Motor neuron (in vitro differentiated cells): ENCODE results near the gene DDR1. TPM values are rescaled to one million over a fixed set of nuclear protein-coding genes. Genes with fewer than 3 reads are reported as not detected.
"Not testable (repeated sequence)": the region's sequence is repeated elsewhere in the genome, so short reads cannot be mapped to it uniquely, and the experiment has no call there.

Experiments
- ATAC-seq, 8 experiments: fragments of 200-7000 bp; cut with Tn5 transposase; replicated peaks in 6 of 8; 2 replicates each; pipeline ENCODE4 v1.8.0; 2021; ENCODE audit warnings: mild to moderate bottlenecking in 8 of 8, moderate library complexity in 8 of 8
- H3K27ac ChIP-seq, 2 donors: fragments of 250-450 bp; sonication (Bioruptor Pico); 2 replicates each; pipeline ENCODE4 v1.9.0; 2021; ENCODE audit warnings: antibody characterized with exemption in 2 of 2, mild to moderate bottlenecking in 2 of 2, moderate library complexity in 1 of 2
- H3K4me1 ChIP-seq, 2 donors: fragments of 250-450 bp; sonication (Bioruptor Pico); replicated peaks in 1 of 2; 2 replicates each; pipeline ENCODE4 v1.6.1; 2021; ENCODE audit warnings: antibody characterized with exemption in 2 of 2, mild to moderate bottlenecking in 2 of 2, moderate library complexity in 1 of 2
- H3K4me3 ChIP-seq, 5 donors: fragments of 250-450 bp; sonication (Bioruptor Pico); 2 replicates each; pipeline ENCODE4 v1.9.0; 2021; ENCODE audit warnings: antibody characterized with exemption in 5 of 5, mild to moderate bottlenecking in 5 of 5, moderate library complexity in 4 of 5
- WGBS, 10 experiments: fragments of 450-650 bp; shearing (Covaris generic); methylation state at CpG; one replicate each; pipeline ENCODE4 v1.0.0; 2022; 5-methylcytosine and 5-hydroxymethylcytosine counted together
- in situ Hi-C, 9 experiments: fragments of 400-800 bp; cut with MboI; loops; one replicate each; pipeline ENCODE4 v1.15.0; 2021; ENCODE audit warnings: low sequenced_read_pairs in 9 of 9, low pct_unique_long_range_greater_than_20kb in 2 of 9; ENCODE audit not compliant: unreplicated experiment in 9 of 9
- total RNA-seq, 8 experiments: library from RNA; unstranded; fragments of 300-600 nt; gene quantifications; 2 replicates each; pipeline versions ENCODE4 v1.2.3 to v1.2.4, GENCODE V29; 2022

Gene DDR1
- total RNA-seq, 8 experiments from 2014 or later, result 24.1 to 369 (median 138) TPM

DNA sequence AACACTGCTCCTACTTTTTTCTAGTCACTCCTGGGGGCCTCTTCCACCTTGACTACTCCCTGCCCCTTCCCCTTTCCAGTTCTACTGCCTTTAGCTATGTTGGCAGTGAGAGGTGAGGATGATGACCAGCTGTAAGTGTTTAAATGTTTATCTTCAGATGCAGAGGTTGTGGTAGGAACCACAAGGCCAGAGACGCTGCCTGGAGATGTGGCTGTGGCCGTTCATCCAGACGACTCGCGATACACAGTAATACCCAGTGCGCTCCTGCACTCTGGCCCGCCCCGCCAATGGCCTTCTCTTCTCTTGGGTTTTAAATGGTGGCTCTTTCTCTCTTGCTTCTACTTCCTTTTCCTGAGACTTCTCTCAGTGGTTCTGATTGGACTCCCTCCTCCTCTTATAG is 34.4 kb downstream of the DDR1 start:
- Histone ChIP-seq H3K4me3 (no peak overlapping the region), H3K27ac (no peak overlapping the region), H3K4me1 (peaks cover 15 to 19% of the 10 kb centered on the region in 2 donors)
- 83 to 100% (median 94%) methylated on average over 1 to 8 of the region's 8 CpGs; no CpG with 5 or more reads in 5 of the 10 experiments for WGBS, 10 experiments
- ATAC-seq, result no peak
- in situ Hi-C loops, result loop anchor here in 7 of 9 experiments (10.0 to 25.0 kb wide), 2 partner anchors 156 to 169 kb away; no protein-coding TSS in a partner anchor

DNA sequence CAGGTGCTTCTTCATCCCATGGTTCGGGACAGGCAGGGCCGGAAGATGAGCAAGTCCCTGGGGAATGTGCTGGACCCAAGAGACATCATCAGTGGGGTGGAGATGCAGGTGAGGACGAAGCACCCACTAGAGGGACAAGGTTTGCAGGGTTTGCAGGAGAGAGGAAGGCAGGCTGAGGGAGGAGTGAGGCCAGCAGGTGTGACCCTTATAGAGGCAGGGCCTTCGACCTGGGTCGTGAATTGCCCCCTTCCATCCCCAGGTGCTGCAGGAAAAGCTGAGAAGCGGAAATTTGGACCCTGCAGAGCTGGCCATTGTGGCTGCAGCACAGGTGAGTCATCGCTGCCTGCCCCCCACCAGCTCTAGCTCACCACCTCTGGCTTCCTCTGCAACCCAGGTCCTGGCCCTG is 38.1 kb downstream of the DDR1 start:
- no peak overlapping the region for H3K27ac ChIP-seq
- no peaks in the 10 kb centered on the region for H3K4me1 ChIP-seq
- 80 to 93% (median 87%) methylated on average over 1 to 5 of the region's 7 CpGs; no CpG with 5 or more reads in 7 of the 10 experiments for WGBS, 10 experiments
- in situ Hi-C loops, result loop anchor here in 3 of 9 experiments (25.0 kb wide), 1 partner anchor 165 kb away; no protein-coding TSS in a partner anchor
- ATAC-seq, result no peak
- H3K4me3 ChIP-seq, result no peak overlapping the region

DNA sequence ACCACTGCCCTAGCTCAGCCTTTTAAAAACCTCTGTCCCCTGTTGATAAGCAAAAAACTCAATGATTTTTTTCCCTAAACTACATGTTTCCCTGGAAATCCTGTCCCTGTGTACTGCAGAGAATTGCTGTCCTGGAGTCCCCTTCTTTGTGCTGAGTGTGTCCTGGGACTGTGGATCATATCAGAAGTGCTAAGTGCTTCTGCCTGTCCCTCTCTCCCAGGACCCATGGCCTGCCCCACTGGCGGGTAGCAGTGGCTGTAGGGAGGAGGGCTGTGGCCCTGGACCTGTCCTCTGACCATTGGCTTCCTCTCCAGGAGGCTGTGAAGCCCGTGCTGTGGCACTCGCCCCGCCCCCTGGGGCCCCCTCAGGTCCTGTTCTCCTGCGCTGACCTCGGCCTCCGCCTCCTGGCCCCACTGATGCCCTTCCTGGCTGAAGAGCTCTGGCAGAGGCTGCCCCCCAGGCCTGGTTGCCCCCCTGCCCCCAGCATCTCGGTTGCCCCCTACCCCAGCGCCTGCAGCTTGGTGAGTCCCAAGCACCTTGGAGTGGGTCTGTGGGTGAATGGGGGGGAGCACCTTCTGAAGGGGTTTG is 39.8 kb downstream of the DDR1 start:
- 40% methylated on average over 1 of the region's 9 CpGs; no CpG with 5 or more reads in 9 of the 10 experiments for WGBS, 10 experiments
- in situ Hi-C loops, result loop anchor here in 3 of 9 experiments (25.0 kb wide), 1 partner anchor 163 kb away; no protein-coding TSS in a partner anchor
- H3K4me3 ChIP-seq, H3K27ac ChIP-seq, ATAC-seq, H3K4me1 ChIP-seq: not testable (repeated sequence)

DNA sequence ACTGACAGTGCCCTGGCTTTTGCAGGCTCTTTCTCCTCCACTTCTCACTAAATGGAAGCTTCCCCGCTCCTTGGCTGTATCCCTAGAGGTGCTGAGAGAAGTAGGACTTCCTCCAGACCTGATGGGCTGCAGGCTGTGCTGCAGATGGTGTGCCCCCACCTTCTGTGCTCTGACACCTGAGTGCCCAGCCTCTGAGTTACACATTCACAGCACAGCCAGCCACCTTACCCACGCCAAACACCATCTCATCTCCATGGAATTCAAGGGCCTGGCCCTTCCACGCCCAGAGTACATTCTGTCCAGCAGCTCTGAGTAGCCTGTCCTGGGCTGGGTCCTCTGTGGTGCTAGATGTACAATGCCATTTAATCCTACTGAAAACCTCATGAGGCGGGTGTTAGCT is 42.3 kb downstream of the DDR1 start:
- Histone ChIP-seq H3K27ac (no peak overlapping the region), H3K4me3 (no peak overlapping the region), H3K4me1 (no peaks in the 10 kb centered on the region)
- 80 to 100% (median 91%) methylated on average over 1 to 4 of the region's 4 CpGs; no CpG with 5 or more reads in 4 of the 10 experiments for WGBS, 10 experiments
- in situ Hi-C loops, result no loop called here
- ATAC-seq, result peak in 2 of 8 experiments; percentile 36 to 88

DNA sequence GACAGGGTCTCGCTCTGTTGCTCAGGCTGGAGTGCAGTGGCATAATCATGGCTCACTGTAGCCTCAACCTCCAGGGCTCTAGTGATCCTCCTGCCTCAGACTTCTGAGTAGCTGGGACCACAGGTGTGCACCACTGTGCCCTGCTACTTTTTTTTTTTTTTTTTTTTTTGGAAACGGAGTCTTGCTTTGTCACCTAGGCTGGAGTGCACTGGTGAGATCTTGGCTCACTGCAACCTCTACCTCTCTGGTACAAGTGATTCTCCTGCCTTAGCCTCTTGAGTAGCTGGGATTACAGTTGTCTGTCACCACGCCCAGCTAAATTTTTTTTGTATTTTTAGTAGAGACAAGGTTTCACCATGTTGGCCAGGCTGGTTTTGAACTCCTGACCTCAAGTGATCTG is 42.8 kb downstream of the DDR1 start:
- in situ Hi-C loops, H3K4me1 ChIP-seq, H3K4me3 ChIP-seq, H3K27ac ChIP-seq, ATAC-seq: not testable (repeated sequence)
- 80 to 100% (median 84%) methylated on average over 1 to 2 of the region's 3 CpGs; no CpG with 5 or more reads in 4 of the 10 experiments for WGBS, 10 experiments

DNA sequence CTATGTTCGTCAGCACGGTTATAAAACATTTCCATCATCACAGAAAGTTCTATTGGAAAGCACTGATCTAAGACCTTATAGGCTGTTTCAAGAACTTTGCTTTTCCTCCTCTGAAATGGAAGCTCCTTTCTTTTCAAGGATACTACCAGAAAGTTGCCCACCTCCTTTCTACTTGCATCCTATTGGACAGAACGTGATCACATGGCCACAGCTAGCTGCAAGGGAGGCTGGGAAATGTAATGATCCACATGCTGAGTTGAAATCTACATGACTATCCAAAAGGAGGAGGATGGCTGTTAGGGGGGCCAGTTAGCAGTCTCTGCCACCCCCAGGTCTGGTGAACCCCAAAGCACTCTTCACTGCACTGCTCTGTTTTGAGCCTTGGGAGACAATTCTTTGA is 44.4 kb downstream of the DDR1 start:
- no peak for ATAC-seq
- H3K4me3 ChIP-seq, result no peak overlapping the region
- no peak overlapping the region for H3K27ac ChIP-seq
- WGBS, 10 experiments, result 75 to 100% (median 97%) methylated on average over 1 to 3 of the region's 3 CpGs; no CpG with 5 or more reads in 4 of the 10 experiments
- H3K4me1 ChIP-seq, result no peaks in the 10 kb centered on the region
- in situ Hi-C loops, result no loop called here

DNA sequence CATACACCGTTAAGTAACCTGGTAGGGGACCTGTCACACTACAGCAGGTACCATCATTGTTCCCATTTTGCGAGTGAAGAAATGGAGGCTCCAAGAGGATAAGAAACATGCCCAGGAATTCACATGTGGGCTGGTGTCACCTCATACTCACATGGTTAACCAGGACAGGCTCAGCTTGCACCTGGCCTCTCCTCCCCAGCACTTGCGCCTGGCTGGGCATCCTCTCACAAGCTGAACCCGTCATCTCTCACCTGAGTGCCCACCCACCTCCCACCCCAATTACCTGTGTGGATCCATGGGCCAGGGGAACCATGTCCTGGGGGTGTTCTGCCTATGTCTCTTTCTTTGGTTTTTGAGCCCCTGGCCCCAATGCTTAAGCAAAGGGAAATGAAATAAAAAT is 46.2 kb downstream of the DDR1 start:
- Histone ChIP-seq H3K4me3 (no peak overlapping the region), H3K27ac (no peak overlapping the region), H3K4me1 (no peaks in the 10 kb centered on the region)
- no peak for ATAC-seq
- in situ Hi-C loops, result no loop called here
- WGBS, 10 experiments, result 80 to 100% (median 82%) methylated on average over 1 to 3 of the region's 4 CpGs; no CpG with 5 or more reads in 5 of the 10 experiments

DNA sequence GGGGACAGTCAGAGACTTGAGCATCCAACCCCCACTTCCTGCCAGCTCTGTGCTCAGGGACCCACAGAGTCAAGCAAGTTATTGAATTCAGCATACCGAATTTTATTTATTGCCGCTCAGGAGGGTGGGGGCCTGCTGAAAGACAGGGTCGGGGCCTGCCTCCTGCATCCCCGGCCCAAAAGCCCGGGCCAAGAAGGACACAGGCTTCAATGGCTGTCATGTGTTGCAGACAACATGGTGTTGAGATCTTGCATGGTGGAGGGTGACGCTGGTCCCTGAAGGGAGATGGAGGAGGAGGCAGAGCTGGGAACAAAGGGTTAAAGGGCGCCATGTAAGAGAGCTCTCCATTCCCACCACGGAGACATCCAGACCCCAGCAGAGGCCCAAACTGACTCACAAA is 47.0 kb downstream of the DDR1 start:
- Histone ChIP-seq H3K27ac (no peak overlapping the region), H3K4me3 (no peak overlapping the region), H3K4me1 (no peaks in the 10 kb centered on the region)
- no peak for ATAC-seq
- in situ Hi-C loops, result no loop called here
- 59 to 100% (median 80%) methylated on average over 1 to 4 of the region's 8 CpGs; no CpG with 5 or more reads in 6 of the 10 experiments for WGBS, 10 experiments

DNA sequence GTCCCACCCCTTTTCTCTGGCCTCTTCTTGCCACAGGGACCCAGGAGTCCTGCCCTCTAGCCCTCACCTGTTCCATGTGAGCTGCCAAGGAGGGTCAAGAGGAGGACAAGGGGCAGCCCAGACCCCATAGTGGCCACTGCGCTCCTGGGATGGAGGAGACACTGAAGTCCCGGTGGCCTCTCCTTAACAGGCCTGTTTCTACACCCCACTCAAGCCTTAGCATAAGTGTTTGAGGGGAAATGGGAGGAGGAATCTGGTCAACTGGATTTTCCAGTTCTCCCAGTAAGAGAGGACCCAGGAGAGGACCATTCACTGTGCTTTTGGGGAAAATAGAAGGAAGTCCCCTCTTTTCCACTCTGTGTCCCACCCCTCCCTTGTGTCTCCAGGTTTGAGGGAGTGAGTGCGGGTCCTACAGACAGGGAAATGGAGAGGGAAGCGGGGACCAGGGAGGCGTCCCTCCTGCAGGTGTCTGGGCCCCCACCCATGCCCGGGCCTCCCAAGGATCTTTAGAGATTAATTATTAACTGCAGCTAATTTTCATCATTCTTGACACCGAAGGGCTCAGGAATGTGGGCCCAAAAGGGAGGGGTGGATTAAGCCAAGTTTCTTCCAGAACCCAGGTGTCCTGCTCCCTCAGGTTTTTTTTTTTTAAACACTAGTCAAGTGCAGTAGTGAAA is 47.8 kb downstream of the DDR1 start, which contains the start of gene SFTA2:
Gene SFTA2, minus strand, starts transcription at position 202 of the 677 bp plus-strand sequence. Its CDS starts 74 bp downstream, at position 128.
- no peak for ATAC-seq
- 0 to 90% (median 59%) methylated on average over 1 to 5 of the region's 7 CpGs; no CpG with 5 or more reads in 4 of the 10 experiments for WGBS, 10 experiments
- in situ Hi-C loops, result no loop called here
- no peak within 1 kb of the TSS for H3K27ac ChIP-seq
- H3K4me1 ChIP-seq, result no peaks in the 10 kb centered on the region
- H3K4me3 ChIP-seq, result no peak within 1 kb of the TSS

DNA sequence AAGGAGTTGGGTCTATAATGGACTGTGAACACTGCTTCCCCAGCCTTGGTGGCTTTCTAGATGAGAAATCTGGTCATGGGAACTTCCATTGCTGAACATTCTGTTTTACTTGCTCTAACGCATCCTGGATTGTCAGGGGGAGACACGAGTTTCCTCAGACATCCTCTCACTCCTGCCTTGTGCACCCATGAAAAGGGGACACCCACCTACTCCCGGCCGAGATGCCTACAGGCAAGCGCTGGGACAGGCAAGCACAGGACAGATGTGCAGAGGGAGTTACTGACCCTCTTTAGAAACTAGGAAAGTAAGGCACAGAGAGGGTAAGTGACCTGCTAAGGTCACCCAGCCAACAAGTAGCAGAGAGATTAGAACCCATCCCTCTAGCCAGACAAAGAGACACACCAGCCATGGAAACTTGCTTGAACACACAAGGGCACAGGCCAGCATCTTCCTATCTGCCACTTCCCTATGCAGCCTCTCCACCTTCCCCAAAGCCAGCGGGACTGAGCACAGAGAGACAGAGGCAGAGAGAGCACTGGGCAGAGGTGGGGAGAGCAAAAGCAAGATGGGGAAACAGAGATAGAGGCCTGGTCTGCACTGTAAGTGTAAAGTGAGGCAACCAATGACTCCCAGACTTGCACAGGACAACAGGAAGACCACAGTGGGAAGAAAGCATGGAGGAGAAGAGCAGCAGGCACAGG is 48.5 kb downstream of the DDR1 start:
- in situ Hi-C loops, result no loop called here
- Histone ChIP-seq H3K4me3 (no peak overlapping the region), H3K27ac (no peak overlapping the region), H3K4me1 (no peaks in the 10 kb centered on the region)
- WGBS, 10 experiments, result 50 to 100% (median 90%) methylated on average over 1 to 6 of the region's 6 CpGs; no CpG with 5 or more reads in 2 of the 10 experiments
- ATAC-seq, result no peak

DNA sequence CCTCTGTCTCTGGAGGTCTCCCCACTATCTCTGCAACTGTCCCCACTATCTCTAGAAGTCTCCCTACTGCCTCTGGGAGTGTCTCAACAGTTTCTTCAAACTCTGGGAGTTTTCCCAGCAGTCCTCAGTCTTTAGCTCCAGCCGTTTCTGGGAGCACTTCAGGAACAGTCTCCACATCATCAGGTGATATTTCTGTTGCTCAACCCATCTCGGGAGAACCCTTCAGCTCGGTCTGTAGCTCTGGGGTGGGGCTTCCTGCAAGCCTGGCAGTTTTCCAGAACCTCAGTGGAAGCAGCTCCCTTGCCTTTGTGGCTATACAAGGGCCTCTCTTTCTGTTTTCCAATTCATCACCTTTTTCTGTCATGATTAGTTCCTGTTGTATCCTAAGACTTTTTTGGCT is 50.7 kb downstream of the DDR1 start:
- in situ Hi-C loops, result no loop called here
- no peak overlapping the region for H3K4me3 ChIP-seq
- no peak overlapping the region for H3K27ac ChIP-seq
- ATAC-seq, result peak in 3 of 8 experiments; percentile 20 to 80 (median 80)
- no peaks in the 10 kb centered on the region for H3K4me1 ChIP-seq
- WGBS, 10 experiments, result 0 to 60% (median 17%) methylated on average over 1 to 3 of the region's 3 CpGs; no CpG with 5 or more reads in 3 of the 10 experiments

DNA sequence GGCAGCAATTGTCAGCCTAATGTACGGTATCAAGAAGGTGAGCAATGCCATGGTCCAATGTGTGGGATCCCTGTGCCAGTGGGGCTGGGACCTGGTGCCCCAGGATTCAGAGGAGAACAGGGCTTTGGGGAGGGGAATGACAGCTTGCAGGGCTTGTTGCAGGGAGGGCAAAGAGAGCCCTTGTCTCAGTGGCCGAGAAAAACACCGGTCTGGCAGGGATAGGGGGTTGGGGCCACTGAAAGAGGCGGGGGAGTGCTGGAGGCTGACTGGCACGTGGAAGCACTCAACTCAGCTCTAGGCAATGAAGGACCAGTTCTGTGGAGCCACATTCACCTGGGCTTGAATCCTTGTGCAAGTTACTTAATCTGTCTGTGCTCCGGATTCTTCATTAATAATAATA is 52.9 kb downstream of the DDR1 start:
- WGBS, 10 experiments, result 60 to 83% (median 76%) methylated on average over 1 to 3 of the region's 6 CpGs; no CpG with 5 or more reads in 6 of the 10 experiments
- in situ Hi-C loops, result no loop called here
- H3K4me1 ChIP-seq, result no peaks in the 10 kb centered on the region
- H3K27ac ChIP-seq, result no peak overlapping the region
- ATAC-seq, result no peak
- H3K4me3 ChIP-seq, result no peak overlapping the region

DNA sequence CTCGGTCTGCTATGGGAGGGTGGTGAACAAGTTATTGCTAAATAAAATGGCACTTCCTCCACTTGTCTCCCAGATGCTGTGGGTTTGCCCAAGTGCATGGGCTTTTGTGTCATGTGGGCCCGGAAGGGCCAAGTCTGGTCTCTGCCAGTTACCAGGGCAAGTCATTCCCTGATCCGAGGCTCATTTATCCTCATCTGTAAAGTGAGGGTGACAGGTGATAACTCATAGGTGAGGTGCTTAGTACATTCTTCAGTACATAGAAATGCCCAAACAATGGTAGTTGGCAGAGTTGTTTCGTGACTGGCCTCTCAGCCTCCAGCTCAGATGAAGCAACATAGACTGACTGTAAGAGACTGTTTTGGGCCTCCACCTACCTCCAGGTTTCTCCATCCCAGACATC is 54.4 kb downstream of the DDR1 start:
- 33 to 100% (median 73%) methylated on average over 1 to 2 of the region's 4 CpGs; no CpG with 5 or more reads in 4 of the 10 experiments for WGBS, 10 experiments
- H3K4me3 ChIP-seq, result no peak overlapping the region
- ATAC-seq, result no peak
- H3K27ac ChIP-seq, result no peak overlapping the region
- no peaks in the 10 kb centered on the region for H3K4me1 ChIP-seq
- in situ Hi-C loops, result no loop called here
